Trophoblast cell (in vitro differentiated cells and primary cell): ENCODE results near the gene SYT2.
"Not testable (repeated sequence)": the region's sequence is repeated elsewhere in the genome, so short reads cannot be mapped to it uniquely, and the experiment has no call there.

ENCODE experiments used
- DNase-seq, 2 donors: peaks; one replicate each; pipeline ENCODE4 v3.0.0-alpha.2; 2016
- H2AFZ ChIP-seq: 2 replicates; pipeline ENCODE4 v1.6.1; 2013; ENCODE audit warnings: low read length, moderate library complexity, mild to moderate bottlenecking; ENCODE audit not compliant: insufficient read depth, poor library complexity
- H2AK5ac ChIP-seq: 2 replicates; pipeline ENCODE4 v1.6.1; 2013; ENCODE audit warnings: mild to moderate bottlenecking, low read length
- H2BK120ac ChIP-seq: 2 replicates; pipeline ENCODE4 v1.6.1; 2013; ENCODE audit warnings: low read length, mild to moderate bottlenecking, moderate library complexity; ENCODE audit not compliant: insufficient read depth, poor library complexity
- H2BK12ac ChIP-seq: 2 replicates; pipeline ENCODE4 v1.6.1; 2013; ENCODE audit warnings: mild to moderate bottlenecking, low read length, moderate library complexity
- H2BK5ac ChIP-seq: 2 replicates; pipeline ENCODE4 v1.6.1; 2013; ENCODE audit warnings: low read length, low read depth, moderate library complexity, mild to moderate bottlenecking; ENCODE audit not compliant: poor library complexity
- H3K14ac ChIP-seq: 2 replicates; pipeline ENCODE4 v1.6.1; 2013; ENCODE audit warnings: mild to moderate bottlenecking, low read length
- H3K18ac ChIP-seq: 2 replicates; pipeline ENCODE4 v1.6.1; 2013; ENCODE audit warnings: mild to moderate bottlenecking, low read length
- H3K23ac ChIP-seq: 2 replicates; pipeline ENCODE4 v1.6.1; 2013; ENCODE audit warnings: low read length
- H3K27ac ChIP-seq: 2 replicates; pipeline ENCODE4 v1.5.1; 2013; ENCODE audit warnings: low read depth, mild to moderate bottlenecking, inconsistent platforms, low read length, moderate library complexity
- H3K27me3 ChIP-seq: 2 replicates; pipeline ENCODE4 v1.6.1; 2013; ENCODE audit warnings: inconsistent platforms, mild to moderate bottlenecking, low read length, moderate library complexity; ENCODE audit not compliant: insufficient read depth
- H3K36me3 ChIP-seq, 2 experiments: 1 replicate in 1 of 2; 2 replicates in 1 of 2; pipeline ENCODE4 v1.6.1; 2013; ENCODE audit warnings: low read length in 2 of 2, mild to moderate bottlenecking in 2 of 2, moderate library complexity in 1 of 2; ENCODE audit not compliant: insufficient read depth in 2 of 2, control insufficient read depth in 1 of 2
- H3K4ac ChIP-seq: 2 replicates; pipeline ENCODE4 v1.6.1; 2013; ENCODE audit warnings: low read depth, mild to moderate bottlenecking, low read length, moderate library complexity
- H3K4me1 ChIP-seq, 2 experiments: 1 replicate in 1 of 2; 2 replicates in 1 of 2; pipeline ENCODE4 v1.6.1; 2013; ENCODE audit warnings: low read length in 2 of 2, mild to moderate bottlenecking in 2 of 2, moderate library complexity in 1 of 2; ENCODE audit not compliant: insufficient read depth in 2 of 2, control insufficient read depth in 1 of 2
- H3K4me2 ChIP-seq: 2 replicates; pipeline ENCODE4 v1.6.1; 2013; ENCODE audit warnings: inconsistent platforms, mild to moderate bottlenecking, low read length, moderate library complexity
- H3K4me3 ChIP-seq: 2 replicates; pipeline ENCODE4 v1.5.1; 2013; ENCODE audit warnings: mild to moderate bottlenecking, low read depth, low read length, inconsistent platforms
- H3K79me1 ChIP-seq: one replicate; pipeline ENCODE4 v1.6.1; 2013; ENCODE audit warnings: low read length
- H3K79me2 ChIP-seq: 2 replicates; pipeline ENCODE4 v1.6.1; 2013; ENCODE audit warnings: low read length, mild to moderate bottlenecking; ENCODE audit not compliant: control insufficient read depth, insufficient read depth, poor library complexity
- H3K9ac ChIP-seq: 2 replicates; pipeline ENCODE4 v1.6.1; 2013; ENCODE audit warnings: mild to moderate bottlenecking, low read length
- H3K9me3 ChIP-seq: 2 replicates; pipeline ENCODE4 v1.6.1; 2013; ENCODE audit warnings: low read depth, mild to moderate bottlenecking, control low read depth, inconsistent platforms, low read length; ENCODE audit not compliant: insufficient read depth
- H4K12ac ChIP-seq: 2 replicates; pipeline ENCODE4 v1.6.1; 2013; ENCODE audit warnings: low read depth, mild to moderate bottlenecking, low read length, moderate library complexity
- H4K8ac ChIP-seq: 2 replicates; pipeline ENCODE4 v1.6.1; 2013; ENCODE audit warnings: low read depth, mild to moderate bottlenecking, low read length, moderate library complexity
- H4K91ac ChIP-seq: one replicate; pipeline ENCODE4 v1.6.1; 2013; ENCODE audit warnings: low read depth, mild to moderate bottlenecking, low read length, moderate library complexity
- WGBS: extraction: QIAGEN DNeasy Blood & Tissue Kit; methylation state at CpG from one replicate; pipeline ENCODE4 v1.1.7; 2013; ENCODE audit warnings: missing lambda C conversion rate; ENCODE audit not compliant: insufficient read length, insufficient coverage; ENCODE audit errors: extremely low coverage; 5-methylcytosine and 5-hydroxymethylcytosine counted together

SYT2 gene

DNA sequence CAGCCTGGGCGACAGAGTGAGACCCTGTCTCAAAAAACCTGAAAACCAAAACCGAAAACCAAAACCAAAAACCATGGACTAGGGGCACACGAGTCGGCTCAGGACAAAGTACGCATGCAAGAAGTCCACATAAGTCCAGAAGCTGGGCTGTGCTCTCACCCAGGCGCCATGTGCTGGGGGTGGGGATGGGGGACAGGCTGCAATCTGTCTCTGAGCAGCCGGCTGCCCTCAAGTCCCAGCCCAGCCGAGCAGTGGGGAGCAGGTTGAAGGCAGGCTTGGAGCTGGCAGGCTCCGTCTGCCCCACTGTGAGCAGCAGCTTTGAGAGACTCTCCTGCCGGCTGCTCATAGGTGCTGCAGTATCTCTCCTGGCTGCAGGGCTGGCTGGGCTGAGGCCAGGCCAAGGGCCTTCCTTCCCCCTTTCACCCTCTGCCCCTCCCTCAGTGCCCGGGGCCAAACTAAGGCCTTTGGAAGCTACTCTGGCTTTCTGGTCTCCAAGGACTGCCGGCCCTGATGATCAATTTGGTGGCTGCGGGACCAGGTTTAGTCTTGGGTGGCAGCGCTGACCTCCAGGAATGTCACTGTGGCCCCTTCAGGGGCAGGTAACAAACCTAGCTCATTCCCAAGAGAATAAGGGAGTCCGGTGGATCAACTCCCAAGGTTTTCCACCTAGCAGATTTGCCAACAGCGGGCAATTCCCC, 72.8 kb downstream of the SYT2 start:
- H3K79me2 ChIP-seq, H3K27ac ChIP-seq, H4K8ac ChIP-seq, H2BK120ac ChIP-seq, H3K36me3 ChIP-seq, DNase-seq, H2AK5ac ChIP-seq, H4K12ac ChIP-seq, H2BK5ac ChIP-seq, H3K4me2 ChIP-seq, H2AFZ ChIP-seq, H3K27me3 ChIP-seq, H3K14ac ChIP-seq, H3K23ac ChIP-seq, H3K4me1 ChIP-seq, H3K18ac ChIP-seq, H3K4ac ChIP-seq, H3K79me1 ChIP-seq, H3K9ac ChIP-seq, H3K4me3 ChIP-seq, H3K9me3 ChIP-seq, H2BK12ac ChIP-seq, H4K91ac ChIP-seq: not testable (repeated sequence)
- no CpG with 5 or more reads among the region's 16 CpGs for WGBS

DNA sequence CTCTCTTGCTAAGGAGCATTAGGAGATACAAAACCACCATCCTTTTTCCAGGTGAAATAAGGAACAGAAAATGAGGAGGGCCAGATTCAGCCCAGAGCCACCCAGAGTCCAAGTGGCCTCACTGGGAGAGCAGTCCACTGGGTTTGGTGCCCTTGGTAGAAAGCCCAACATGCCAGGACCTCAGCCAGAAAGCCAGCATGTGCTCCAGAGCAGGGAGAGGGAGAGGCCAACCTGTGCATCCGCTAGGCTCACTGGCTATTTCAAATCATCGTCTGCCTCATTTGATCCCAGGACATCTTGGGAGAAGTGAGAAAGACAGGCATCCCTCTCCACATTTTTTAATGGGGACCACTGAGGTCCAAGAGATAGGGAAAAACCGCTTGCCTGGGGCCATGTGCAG, 74.1 kb downstream of the SYT2 start:
- H3K4ac ChIP-seq, H3K4me2 ChIP-seq, H3K4me1 ChIP-seq, H3K27me3 ChIP-seq, H3K18ac ChIP-seq, H4K91ac ChIP-seq, H3K27ac ChIP-seq, H3K14ac ChIP-seq, H3K4me3 ChIP-seq, H3K9me3 ChIP-seq, H3K79me1 ChIP-seq, DNase-seq, H2AK5ac ChIP-seq, H3K79me2 ChIP-seq, H2AFZ ChIP-seq, H3K9ac ChIP-seq, H3K23ac ChIP-seq, H3K36me3 ChIP-seq, H2BK120ac ChIP-seq, H2BK12ac ChIP-seq, H4K8ac ChIP-seq, H2BK5ac ChIP-seq, H4K12ac ChIP-seq: not testable (repeated sequence)
- no CpG with 5 or more reads among the region's 3 CpGs for WGBS

DNA sequence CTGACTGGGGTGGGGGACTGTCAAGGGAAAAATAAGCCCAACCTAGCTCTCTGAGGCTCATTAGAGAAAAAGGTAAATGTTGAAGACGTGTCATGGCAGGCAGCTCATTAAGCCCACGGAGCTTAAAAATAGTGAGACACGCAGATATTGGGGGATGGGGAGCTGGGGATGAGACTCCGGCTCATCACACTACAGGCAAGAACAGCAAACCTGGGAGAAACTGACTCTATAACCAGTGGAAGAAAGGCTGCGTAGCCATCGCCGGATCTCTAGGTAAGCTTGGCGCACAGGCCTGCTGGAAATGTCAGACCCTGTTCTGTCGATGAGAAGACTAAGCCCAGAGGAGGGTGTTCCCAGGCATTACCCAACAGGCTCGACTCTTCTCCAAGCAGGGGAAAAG, 78.0 kb downstream of the SYT2 start:
- Histone ChIP-seq H3K9me3 (no peaks in the 10 kb centered on the region), H3K9ac (no peak overlapping the region), H2AK5ac (no peak overlapping the region), H3K14ac (no peak overlapping the region), H3K27ac (no peak overlapping the region), H2BK120ac (no peak overlapping the region), H3K4me2 (no peak overlapping the region), H2BK5ac (no peak overlapping the region), H3K18ac (no peak overlapping the region), H3K79me2 (no peaks in the 10 kb centered on the region), H4K91ac (no peak overlapping the region), H3K23ac (no peak overlapping the region), H2AFZ (no peak overlapping the region), H4K8ac (no peak overlapping the region), H3K27me3 (no peaks in the 10 kb centered on the region), H3K4ac (no peak overlapping the region), H3K4me3 (no peak overlapping the region), H2BK12ac (no peak overlapping the region), H3K4me1 (no peaks in the 10 kb centered on the region), H3K36me3 (no peaks in the 10 kb centered on the region), H3K79me1 (no peaks in the 10 kb centered on the region), H4K12ac (no peak overlapping the region)
- no CpG with 5 or more reads among the region's 10 CpGs for WGBS
- DNase-seq, result no peak

DNA sequence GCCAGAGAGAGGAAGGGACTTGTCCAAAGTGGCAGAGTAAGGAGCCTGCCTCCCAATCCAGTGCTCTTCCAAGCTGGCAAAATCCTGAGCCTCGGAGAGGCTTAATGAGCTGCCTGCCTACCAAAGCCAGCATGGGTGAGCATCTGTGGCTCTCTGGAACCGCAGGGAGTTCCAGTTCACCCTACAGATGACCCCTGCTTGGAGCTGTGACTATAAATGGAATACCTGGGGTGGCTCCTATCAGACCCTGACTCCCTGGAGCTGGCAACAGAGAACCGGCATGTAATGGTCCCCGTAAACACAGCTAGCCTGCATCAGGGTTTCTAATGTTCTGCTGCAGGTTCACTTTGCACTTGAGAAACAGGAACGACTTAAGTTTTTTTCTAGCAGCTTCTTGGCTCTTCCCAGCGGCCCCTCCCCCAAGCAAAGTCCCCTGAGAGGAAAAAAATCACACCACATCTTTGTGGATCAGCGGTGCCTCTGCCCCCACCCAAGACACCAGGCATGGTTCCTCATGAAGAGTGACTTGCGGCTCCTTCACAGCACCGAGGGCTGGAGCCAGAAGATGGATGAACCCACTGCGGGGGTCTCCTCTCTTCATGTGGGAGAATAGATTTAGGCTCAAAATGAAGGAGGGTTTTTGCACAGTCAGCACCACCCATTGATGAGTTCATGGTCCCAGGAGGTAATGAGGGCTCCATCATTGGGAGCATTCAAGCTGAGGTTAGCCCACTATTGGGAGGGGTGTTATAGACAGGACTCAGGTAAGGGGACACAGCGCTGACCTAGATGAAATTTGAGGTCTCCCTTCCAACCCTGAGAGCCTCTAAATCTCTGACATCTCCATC, 79.0 kb downstream of the SYT2 start:
- Histone ChIP-seq H3K9ac (no peak overlapping the region), H2AFZ (no peak overlapping the region), H3K79me2 (no peaks in the 10 kb centered on the region), H2BK5ac (no peak overlapping the region), H3K9me3 (no peaks in the 10 kb centered on the region), H3K4ac (no peak overlapping the region), H3K14ac (no peak overlapping the region), H3K36me3 (no peaks in the 10 kb centered on the region), H4K91ac (no peak overlapping the region), H3K4me2 (no peak overlapping the region), H3K27ac (no peak overlapping the region), H2BK12ac (no peak overlapping the region), H2BK120ac (no peak overlapping the region), H4K8ac (no peak overlapping the region), H3K23ac (no peak overlapping the region), H3K27me3 (no peaks in the 10 kb centered on the region), H3K18ac (no peak overlapping the region), H2AK5ac (no peak overlapping the region), H4K12ac (no peak overlapping the region), H3K79me1 (no peaks in the 10 kb centered on the region), H3K4me1 (no peaks in the 10 kb centered on the region), H3K4me3 (no peak overlapping the region)
- no CpG with 5 or more reads among the region's 11 CpGs for WGBS
- DNase-seq, result no peak
